T-cell (primary cell): ENCODE results near the gene TOX3. TPM values are rescaled to one million over a fixed set of nuclear protein-coding genes. Genes with fewer than 3 reads are reported as not detected.

Experiments
- ATAC-seq, 4 experiments: fragments of 200-7000 bp in 3 of 4; fragments of 150-1000 bp in 1 of 4; cut with Tn5 transposase; replicated peaks in 1 of 4; 1 replicate in 3 of 4; 2 replicates in 1 of 4; pipeline ENCODE4 v1.10.0; 2021; ENCODE audit warnings: moderate library complexity in 3 of 4, mild to moderate bottlenecking in 2 of 4, moderate number of reproducible peaks in 1 of 4
- CTCF ChIA-PET, 2 donors: fragments of 300-600 bp; sonication (Branson Sonifier 250); formaldehyde crosslinking; loops; one replicate each; lab custom pipeline; 2022; ENCODE audit warnings: antibody characterized with exemption in 2 of 2; lab: Charles Lee
- POLR2A ChIA-PET, 2 donors: fragments of 300-600 bp; sonication (Branson Sonifier 250); formaldehyde crosslinking; loops; one replicate each; lab custom pipeline; 2022; ENCODE audit warnings: antibody characterized with exemption in 2 of 2; lab: Charles Lee
- DNase-seq, 35 experiments: peaks; one replicate each; pipeline versions ENCODE4 v3.0.0 to v3.0.0-alpha.2; 2013 to 2023
- H3K27ac ChIP-seq: one replicate; pipeline ENCODE4 v1.5.1; 2013; ENCODE audit warnings: low read length
- H3K27me3 ChIP-seq, 2 experiments: replicated peaks in 1 of 2; 1 replicate in 1 of 2; 2 replicates in 1 of 2; pipeline versions ENCODE4 v1.6.1 to v1.7.0; 2013; ENCODE audit warnings: low read length in 1 of 2, mixed read lengths in 1 of 2; ENCODE audit not compliant: control insufficient read depth in 2 of 2, insufficient read depth in 2 of 2; ENCODE audit errors: extremely low read depth in 1 of 2
- H3K36me3 ChIP-seq, 2 donors: 1 replicate in 1 of 2; 2 replicates in 1 of 2; pipeline versions ENCODE4 v1.6.1 to v1.7.0; 2013; ENCODE audit warnings: low read length in 1 of 2; ENCODE audit not compliant: control insufficient read depth in 2 of 2, insufficient read depth in 1 of 2; ENCODE audit errors: extremely low read depth in 1 of 2
- H3K4me1 ChIP-seq, 2 experiments: 1 replicate in 1 of 2; 2 replicates in 1 of 2; pipeline versions ENCODE4 v1.6.1 to v1.7.0; 2013; ENCODE audit warnings: low read length in 2 of 2, mixed read lengths in 1 of 2; ENCODE audit not compliant: insufficient read depth in 2 of 2, control insufficient read depth in 1 of 2; ENCODE audit errors: extremely low read depth in 1 of 2
- H3K4me3 ChIP-seq, 2 donors: 1 replicate in 1 of 2; 2 replicates in 1 of 2; pipeline versions ENCODE4 v1.5.1 to v1.7.0; 2013; ENCODE audit warnings: mild to moderate bottlenecking in 2 of 2, low read length in 1 of 2, moderate library complexity in 1 of 2; ENCODE audit not compliant: control insufficient read depth in 1 of 2; ENCODE audit errors: extremely low read depth in 1 of 2
- H3K9me3 ChIP-seq: 2 replicates; pipeline ENCODE4 v1.7.0; 2013
- H3K27ac Mint-ChIP-seq, 2 donors: one replicate each; pipeline ENCODE4 v1.8.0; 2020 to 2021; ENCODE audit warnings: mild to moderate bottlenecking in 2 of 2, mixed read lengths in 2 of 2
- H3K27me3 Mint-ChIP-seq, 2 donors: one replicate each; pipeline ENCODE4 v1.8.0; 2021 to 2022; ENCODE audit warnings: mixed read lengths in 2 of 2
- H3K36me3 Mint-ChIP-seq: one replicate; pipeline ENCODE4 v1.8.0; 2021; ENCODE audit warnings: mixed read lengths
- H3K4me1 Mint-ChIP-seq, 3 donors: one replicate each; pipeline ENCODE4 v1.8.0; 2020 to 2022; ENCODE audit warnings: mixed read lengths in 3 of 3, mild to moderate bottlenecking in 1 of 3
- H3K4me3 Mint-ChIP-seq, 3 donors: one replicate each; pipeline ENCODE4 v1.8.0; 2020 to 2022; ENCODE audit warnings: mild to moderate bottlenecking in 3 of 3, mixed read lengths in 3 of 3, moderate library complexity in 3 of 3
- H3K9me3 Mint-ChIP-seq, 3 donors: one replicate each; pipeline ENCODE4 v1.8.0; 2020 to 2022; ENCODE audit warnings: mixed read lengths in 3 of 3
- WGBS: methylation state at CpG from one replicate; pipeline ENCODE4 v1.1.5; 2013; ENCODE audit warnings: missing lambda C conversion rate; ENCODE audit not compliant: insufficient coverage; 5-methylcytosine and 5-hydroxymethylcytosine counted together
- total RNA-seq, 35 experiments: library from RNA in 6 of 35; stranded (reverse) in 6 of 35; fragments of 120-200 nt in 1 of 35; gene quantifications; one replicate each; pipeline versions ENCODE4 v1.2.1 to v1.2.4 and lab custom pipeline; 2013 to 2026

The TOX3 gene
- total RNA-seq, 5 donors from 2014 or later (not counting 1 experiment from before 2014, with no cell fraction given): 0.09 to 0.10 TPM; not detected in 3

DNA sequence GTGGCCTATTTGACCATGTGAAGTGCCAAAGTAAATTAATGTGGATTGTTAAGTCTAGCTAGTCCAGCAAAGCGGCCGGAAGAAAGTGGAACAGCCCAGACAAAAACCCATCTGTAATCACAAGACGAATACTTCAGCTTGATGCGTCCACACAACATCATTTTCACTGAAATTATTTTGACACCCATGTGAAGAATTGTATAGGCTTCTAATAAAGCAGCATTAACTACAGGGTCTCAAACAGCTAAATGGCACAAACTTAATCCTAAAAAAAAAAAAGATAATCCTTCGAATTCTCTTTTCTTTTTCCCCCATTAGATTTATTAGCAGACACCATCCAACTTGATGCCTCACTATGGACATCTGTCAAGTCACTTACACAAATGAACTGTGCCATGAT is 73.8 kb downstream of the TOX3 start:
- H3K4me3 Mint-ChIP-seq: no peak overlapping the region
- H3K9me3 Mint-ChIP-seq: peaks cover 10 to 19% (median 16%) of the 10 kb centered on the region in 3 donors

DNA sequence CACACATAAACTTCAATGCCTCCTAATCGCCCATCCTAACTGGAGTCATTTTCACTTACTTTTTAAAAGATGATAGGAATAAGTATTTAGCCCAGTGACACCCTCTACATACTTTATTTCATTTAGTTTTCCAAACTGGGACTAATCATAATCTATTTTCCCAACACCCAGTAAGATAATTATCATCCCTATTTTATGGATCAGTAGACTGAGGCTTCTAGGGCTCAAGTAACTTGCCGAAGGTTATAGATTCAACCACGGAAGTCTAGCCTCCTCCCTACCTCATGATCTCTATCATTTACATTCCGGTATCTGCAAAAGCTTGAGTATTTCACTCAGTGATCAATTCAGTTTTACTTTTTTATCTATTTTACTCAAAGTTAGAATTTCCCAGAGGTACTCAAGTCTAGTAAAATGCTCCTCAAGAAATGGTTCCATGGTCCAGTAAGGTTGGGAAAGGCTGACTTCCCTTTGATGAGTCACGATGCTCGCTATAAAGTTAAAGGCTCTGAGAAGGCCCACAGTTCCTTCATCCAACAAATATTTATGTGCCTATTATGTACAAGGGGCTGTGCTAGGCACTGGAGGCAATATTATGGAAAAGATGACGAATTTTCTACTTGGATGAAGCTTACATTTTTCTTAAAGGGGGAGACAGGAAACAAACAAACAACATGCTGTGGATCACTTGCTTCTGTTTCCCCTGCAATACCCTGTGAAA is 75.1 kb downstream of the TOX3 start:
- H3K4me1 Mint-ChIP-seq: no peaks in the 10 kb centered on the region
- H3K36me3 Mint-ChIP-seq: no peaks in the 10 kb centered on the region
- no peaks in the 10 kb centered on the region for H3K27me3 Mint-ChIP-seq
- no peak overlapping the region for H3K4me3 Mint-ChIP-seq
- CTCF ChIA-PET: no interaction called here
- H3K4me3 ChIP-seq: no peak overlapping the region
- ATAC-seq: no peak
- no peak overlapping the region for H3K27ac Mint-ChIP-seq
- DNase-seq: no peak
- WGBS: 84% methylated on average over 3 of the region's 7 CpGs
- H3K4me1 ChIP-seq: no peaks in the 10 kb centered on the region
- no peaks in the 10 kb centered on the region for H3K9me3 ChIP-seq
- POLR2A ChIA-PET: no interaction called here
- H3K9me3 Mint-ChIP-seq: peaks cover 5 to 19% (median 16%) of the 10 kb centered on the region in 3 donors
- H3K36me3 ChIP-seq: no peaks in the 10 kb centered on the region
- H3K27me3 ChIP-seq: no peaks in the 10 kb centered on the region
- no peak overlapping the region for H3K27ac ChIP-seq

More for the DNA sequence above, 73.8 kb downstream of the TOX3 start:
- 60% methylated on average over 1 of the region's 5 CpGs for WGBS
- DNase-seq: no peak
- POLR2A ChIA-PET: no interaction called here
- Mint-ChIP-seq H3K27me3 (no peaks in the 10 kb centered on the region), H3K36me3 (no peaks in the 10 kb centered on the region), H3K4me1 (no peaks in the 10 kb centered on the region), H3K27ac (no peak overlapping the region)
- Histone ChIP-seq H3K4me3 (no peak overlapping the region), H3K4me1 (no peaks in the 10 kb centered on the region), H3K27me3 (no peaks in the 10 kb centered on the region), H3K9me3 (no peaks in the 10 kb centered on the region), H3K27ac (no peak overlapping the region), H3K36me3 (no peaks in the 10 kb centered on the region)
- CTCF ChIA-PET: no interaction called here
- ATAC-seq: no peak

DNA sequence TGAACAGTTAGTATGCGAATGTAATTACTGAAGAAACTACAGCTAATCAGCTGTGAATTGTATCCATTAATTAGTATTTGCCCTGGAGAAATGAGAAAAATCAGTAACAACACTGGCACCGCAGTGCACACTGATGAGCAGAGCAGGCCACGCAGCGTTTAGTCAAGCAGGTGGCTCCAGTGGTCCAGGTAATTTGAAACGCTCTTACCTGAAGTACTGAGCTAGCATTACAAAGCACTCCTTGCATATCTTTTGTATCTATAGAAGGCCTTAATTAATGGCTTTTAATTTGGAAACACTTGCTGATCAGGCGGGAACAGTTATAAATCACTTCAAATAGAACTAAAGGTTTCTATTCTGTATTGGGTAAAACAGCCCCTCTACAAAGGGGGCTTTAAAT is 76.4 kb downstream of the TOX3 start:
- Histone ChIP-seq H3K27ac (no peak overlapping the region), H3K36me3 (no peaks in the 10 kb centered on the region), H3K27me3 (no peaks in the 10 kb centered on the region), H3K9me3 (no peaks in the 10 kb centered on the region), H3K4me1 (no peaks in the 10 kb centered on the region), H3K4me3 (no peak overlapping the region)
- ChIA-PET POLR2A (no interaction called here), CTCF (no interaction called here)
- Mint-ChIP-seq H3K27me3 (no peaks in the 10 kb centered on the region), H3K36me3 (no peaks in the 10 kb centered on the region), H3K4me1 (no peaks in the 10 kb centered on the region), H3K4me3 (no peak overlapping the region), H3K9me3 (peaks cover 5 to 19% (median 16%) of the 10 kb centered on the region in 3 donors), H3K27ac (no peak overlapping the region)
- 60% methylated on average over 1 of the region's 6 CpGs for WGBS
- ATAC-seq (no peak), DNase-seq (no peak)

DNA sequence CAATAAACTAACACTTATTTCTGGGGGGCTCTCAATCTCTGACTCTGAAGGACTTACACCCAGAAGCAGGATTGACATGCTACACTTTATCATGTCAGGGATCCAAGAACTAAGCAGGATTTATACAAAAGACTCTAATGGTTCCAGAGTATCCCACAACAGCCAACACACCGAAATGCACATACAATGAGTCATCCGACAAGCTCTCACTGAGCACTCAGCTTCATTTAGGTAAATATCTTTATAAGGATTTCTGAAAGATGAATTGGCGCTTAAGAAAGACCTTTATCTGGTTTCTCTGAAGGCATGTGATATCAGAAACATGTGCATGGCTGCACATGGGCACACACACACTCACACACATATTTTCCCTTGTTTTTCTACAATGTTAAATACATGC is 77.2 kb downstream of the TOX3 start:
- POLR2A ChIA-PET: no interaction called here
- Histone ChIP-seq H3K4me3 (no peak overlapping the region), H3K27me3 (no peaks in the 10 kb centered on the region), H3K36me3 (no peaks in the 10 kb centered on the region), H3K9me3 (no peaks in the 10 kb centered on the region), H3K27ac (no peak overlapping the region), H3K4me1 (no peaks in the 10 kb centered on the region)
- H3K27ac Mint-ChIP-seq: no peak overlapping the region
- no peaks in the 10 kb centered on the region for H3K4me1 Mint-ChIP-seq
- no peaks in the 10 kb centered on the region for H3K27me3 Mint-ChIP-seq
- ATAC-seq: no peak
- WGBS: no CpG with 5 or more reads among the region's 3 CpGs
- DNase-seq: no peak
- H3K9me3 Mint-ChIP-seq: peaks cover 5 to 14% (median 12%) of the 10 kb centered on the region in 3 donors
- H3K36me3 Mint-ChIP-seq: no peaks in the 10 kb centered on the region
- no peak overlapping the region for H3K4me3 Mint-ChIP-seq
- CTCF ChIA-PET: no interaction called here

DNA sequence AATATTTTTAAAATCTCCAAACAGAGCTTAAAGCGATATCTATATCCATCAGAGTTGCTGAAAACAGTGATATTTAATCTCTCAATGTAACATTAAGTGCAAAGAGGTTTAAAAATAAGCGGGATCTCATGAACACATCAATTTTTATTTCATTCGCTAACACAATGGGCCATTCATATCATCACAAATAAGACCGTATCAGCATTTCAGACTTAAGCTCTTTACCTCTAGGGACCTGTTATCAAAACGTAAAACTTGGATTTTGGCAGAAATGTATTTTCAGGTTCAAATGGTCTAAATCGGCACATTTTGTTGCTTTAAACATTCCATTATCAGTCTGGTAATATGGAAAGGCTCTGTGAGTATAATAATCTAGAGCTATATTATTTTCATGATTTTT is 77.9 kb downstream of the TOX3 start:
- POLR2A ChIA-PET: no interaction called here
- Mint-ChIP-seq H3K4me1 (no peaks in the 10 kb centered on the region), H3K9me3 (peaks cover 5 to 13% (median 7%) of the 10 kb centered on the region in 3 donors), H3K27me3 (no peaks in the 10 kb centered on the region), H3K27ac (no peak overlapping the region), H3K36me3 (no peaks in the 10 kb centered on the region), H3K4me3 (no peak overlapping the region)
- Histone ChIP-seq H3K27ac (no peak overlapping the region), H3K27me3 (no peaks in the 10 kb centered on the region), H3K4me1 (no peaks in the 10 kb centered on the region), H3K9me3 (no peaks in the 10 kb centered on the region), H3K36me3 (no peaks in the 10 kb centered on the region), H3K4me3 (no peak overlapping the region)
- ATAC-seq: no peak
- CTCF ChIA-PET: no interaction called here
- WGBS: no CpG with 5 or more reads among the region's 6 CpGs
- no peak for DNase-seq

DNA sequence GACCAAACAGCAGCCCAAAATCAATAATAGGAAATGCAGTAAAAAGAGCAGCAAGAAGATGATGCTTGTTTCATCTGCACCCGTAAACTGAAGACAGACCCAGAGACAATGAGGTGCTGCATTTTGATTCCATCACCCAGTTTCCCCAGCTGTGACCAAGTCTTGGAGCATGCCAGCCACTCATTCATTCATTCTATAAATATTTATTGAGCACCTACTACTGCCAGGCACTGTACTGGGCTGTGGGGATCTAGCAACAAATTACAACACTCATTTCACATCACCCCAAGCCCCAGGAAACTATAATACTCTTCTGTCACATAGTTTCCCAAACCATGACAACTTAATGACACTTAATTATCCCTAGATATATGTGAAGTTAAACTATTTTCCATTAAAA is 79.2 kb downstream of the TOX3 start:
- Mint-ChIP-seq H3K36me3 (no peaks in the 10 kb centered on the region), H3K27me3 (no peaks in the 10 kb centered on the region), H3K4me1 (no peaks in the 10 kb centered on the region), H3K9me3 (peaks cover 3 to 10% (median 4%) of the 10 kb centered on the region in 3 donors), H3K27ac (no peak overlapping the region), H3K4me3 (no peak overlapping the region)
- H3K27me3 ChIP-seq: no peaks in the 10 kb centered on the region
- no peak overlapping the region for H3K27ac ChIP-seq
- H3K9me3 ChIP-seq: no peaks in the 10 kb centered on the region
- no peak for DNase-seq
- no peaks in the 10 kb centered on the region for H3K36me3 ChIP-seq
- 100% methylated on average over 1 of the region's 1 CpG for WGBS
- H3K4me3 ChIP-seq: no peak overlapping the region
- H3K4me1 ChIP-seq: no peaks in the 10 kb centered on the region
- ATAC-seq: no peak
- POLR2A ChIA-PET: no interaction called here
- CTCF ChIA-PET: no interaction called here
